ENCODE data around the gene SH2D3A. TPM values are rescaled to one million over a fixed set of nuclear protein-coding genes. Genes with fewer than 3 reads are reported as not detected.

SH2D3A gene
- total and polyA plus RNA-seq, 2 of the 8 experiments (the other 6 are each of a cell fraction or from before 2014, with no cell fraction given), result 14.5 to 22.1 TPM

DNA sequence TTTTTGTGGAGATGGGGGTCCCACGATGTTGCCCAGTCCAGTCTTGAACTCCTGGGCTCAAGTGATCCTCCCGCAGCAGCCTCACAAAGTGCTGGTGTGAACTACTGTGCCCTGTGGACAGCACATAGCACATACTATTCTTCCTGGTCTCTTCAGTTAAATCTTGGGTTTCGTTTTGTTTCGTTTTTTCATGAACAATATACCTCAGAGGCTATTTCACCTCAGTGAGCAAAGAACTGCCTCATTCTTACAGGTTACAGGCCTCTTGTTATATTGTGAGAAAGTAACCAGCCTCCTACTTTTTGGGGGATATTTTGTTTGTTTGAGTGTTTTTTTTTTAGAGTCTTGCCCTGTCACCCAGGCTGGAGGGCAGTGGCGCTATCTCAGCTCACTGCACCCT lies 45.5 kb downstream of the SH2D3A start (continued):
- TF ChIP-seq, protein P1, sequence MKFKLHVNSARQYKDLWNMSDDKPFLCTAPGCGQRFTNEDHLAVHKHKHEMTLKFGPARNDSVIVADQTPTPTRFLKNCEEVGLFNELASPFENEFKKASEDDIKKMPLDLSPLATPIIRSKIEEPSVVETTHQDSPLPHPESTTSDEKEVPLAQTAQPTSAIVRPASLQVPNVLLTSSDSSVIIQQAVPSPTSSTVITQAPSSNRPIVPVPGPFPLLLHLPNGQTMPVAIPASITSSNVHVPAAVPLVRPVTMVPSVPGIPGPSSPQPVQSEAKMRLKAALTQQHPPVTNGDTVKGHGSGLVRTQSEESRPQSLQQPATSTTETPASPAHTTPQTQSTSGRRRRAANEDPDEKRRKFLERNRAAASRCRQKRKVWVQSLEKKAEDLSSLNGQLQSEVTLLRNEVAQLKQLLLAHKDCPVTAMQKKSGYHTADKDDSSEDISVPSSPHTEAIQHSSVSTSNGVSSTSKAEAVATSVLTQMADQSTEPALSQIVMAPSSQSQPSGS (IDR thresholded peaks at IDR 0.05; ENCODE audit: low read length), result no peak
- TF ChIP-seq TAF7 (optimal IDR thresholded peaks at IDR 0.05; ENCODE audit: borderline replicate concordance, low read depth, low read length) (no peak), TCF12 (IDR thresholded peaks at IDR 0.05; ENCODE audit: low read depth, low read length) (no peak), SP2 (IDR thresholded peaks at IDR 0.05; ENCODE audit: low read length) (no peak)

Data from H1 (cell line).